CD4-positive, alpha-beta T cell (primary cell): ENCODE results near the gene ALLC. TPM values are rescaled to one million over a fixed set of nuclear protein-coding genes. Genes with fewer than 3 reads are reported as not detected.

Experiments
- ATAC-seq: fragments of 200-7000 bp; cut with Tn5 transposase; one replicate; pipeline ENCODE4 v1.10.0; 2022; ENCODE audit warnings: mild to moderate bottlenecking; ENCODE audit not compliant: poor library complexity
- CTCF ChIA-PET: fragments of 350-600 bp; sonication (Branson Sonifier 250); formaldehyde crosslinking; loops from one replicate; lab custom pipeline; 2021; ENCODE audit warnings: antibody characterized with exemption, inconsistent platforms; lab: Charles Lee
- POLR2A ChIA-PET: fragments of 350-600 bp; sonication (Branson Sonifier 250); formaldehyde crosslinking; loops from one replicate; lab custom pipeline; 2021; ENCODE audit warnings: antibody characterized with exemption, inconsistent platforms; lab: Charles Lee
- DNase-seq, 14 experiments: peaks; one replicate each; pipeline ENCODE4 v3.0.0-alpha.2; 2013 to 2020; ENCODE audit warnings: mixed read lengths in 2 of 14
- H3K27ac ChIP-seq, 2 donors: one replicate each; pipeline versions ENCODE4 v1.5.1 to v1.7.0; 2013; ENCODE audit warnings: low read length in 2 of 2, low read depth in 1 of 2, mild to moderate bottlenecking in 1 of 2
- H3K27me3 ChIP-seq, 2 experiments: 1 replicate in 1 of 2; 2 replicates in 1 of 2; pipeline versions ENCODE4 v1.6.1 to v1.7.0; 2013; ENCODE audit warnings: low read length in 2 of 2, control low read depth in 1 of 2, mild to moderate bottlenecking in 1 of 2, moderate library complexity in 1 of 2; ENCODE audit not compliant: insufficient read depth in 2 of 2, control insufficient read depth in 1 of 2
- H3K36me3 ChIP-seq: one replicate; pipeline ENCODE4 v1.6.1; 2013; ENCODE audit warnings: low read length, control low read depth; ENCODE audit not compliant: insufficient read depth
- H3K4me1 ChIP-seq: one replicate; pipeline ENCODE4 v1.6.1; 2013; ENCODE audit warnings: low read length, control low read depth; ENCODE audit not compliant: insufficient read depth
- H3K4me3 ChIP-seq: one replicate; pipeline ENCODE4 v1.5.1; 2013; ENCODE audit warnings: mild to moderate bottlenecking, low read length, moderate library complexity
- H3K9me3 ChIP-seq, 2 experiments: 1 replicate in 1 of 2; 2 replicates in 1 of 2; pipeline versions ENCODE4 v1.6.1 to v1.7.0; 2013; ENCODE audit warnings: low read length in 2 of 2, mild to moderate bottlenecking in 2 of 2, control low read depth in 1 of 2, moderate library complexity in 1 of 2; ENCODE audit not compliant: control insufficient read depth in 1 of 2, insufficient read depth in 1 of 2
- H3K27ac Mint-ChIP-seq: one replicate; pipeline ENCODE4 v1.8.0; 2020; ENCODE audit warnings: mixed read lengths
- H3K27me3 Mint-ChIP-seq: one replicate; pipeline ENCODE4 v1.8.0; 2021; ENCODE audit warnings: mixed read lengths
- H3K36me3 Mint-ChIP-seq: one replicate; pipeline ENCODE4 v1.8.0; 2021; ENCODE audit warnings: low read depth, mixed read lengths
- H3K4me1 Mint-ChIP-seq: one replicate; pipeline ENCODE4 v1.8.0; 2021; ENCODE audit warnings: low read depth, mixed read lengths
- H3K4me3 Mint-ChIP-seq: one replicate; pipeline ENCODE4 v1.8.0; 2020; ENCODE audit warnings: mild to moderate bottlenecking, mixed read lengths
- H3K9me3 Mint-ChIP-seq: one replicate; pipeline ENCODE4 v1.8.0; 2020; ENCODE audit warnings: mixed read lengths
- CTCF ChIP-seq: fragments of 200-600 bp; IDR thresholded peaks from one replicate; pipeline ENCODE4 v1.8.0; 2022; ENCODE audit warnings: antibody characterized with exemption, mild to moderate bottlenecking
- intact Hi-C, 2 experiments: fragments of 100-400 bp; cut with DNase I in 1 of 2; cut with micrococcal nuclease in 1 of 2; formaldehyde crosslinking; loops; one replicate each; pipeline versions ENCODE4 v1.15.1 to v1.9.0; 2023 to 2025; cut with DNase I, micrococcal nuclease
- total RNA-seq, 174 experiments: library from RNA in 2 of 174; stranded (reverse) in 2 of 174; gene quantifications; one replicate each; pipeline ENCODE4 v1.2.3 and lab custom pipeline; 2021 to 2026

ALLC gene
- total RNA-seq, 2 experiments from 2014 or later, result not detected

- ChIA-PET CTCF (no interaction called here), POLR2A (no interaction called here)
- Mint-ChIP-seq H3K27me3 (no peaks in the 10 kb centered on the region), H3K9me3 (no peaks in the 10 kb centered on the region), H3K36me3 (no peaks in the 10 kb centered on the region), H3K27ac (no peak overlapping the region), H3K4me1 (no peaks in the 10 kb centered on the region), H3K4me3 (no peak overlapping the region)
- intact Hi-C loops, result no loop called here
- DNase-seq (peak in 1 of 14 experiments; percentile 15), ATAC-seq (no peak)
- Histone ChIP-seq H3K4me3 (no peak overlapping the region), H3K27ac (no peak overlapping the region), H3K36me3 (no peaks in the 10 kb centered on the region), H3K4me1 (no peaks in the 10 kb centered on the region), H3K9me3 (no peaks in the 10 kb centered on the region), H3K27me3 (no peaks in the 10 kb centered on the region)
- TF ChIP-seq CTCF, result no peak
Measured at GRCh38 chr2:3637311-3637675, 20.7 kb upstream of the ALLC start.

GRCh38 chr2:3637692-3638455 is 20.1 kb upstream of the ALLC start:
- no peak overlapping the region for H3K4me3 Mint-ChIP-seq
- peak in 1 of 14 experiments; percentile 27 for DNase-seq

GRCh38 chr2:3638456-3638810 is 19.6 kb upstream of the ALLC start:
- H3K4me1 ChIP-seq, result no peaks in the 10 kb centered on the region
- ChIA-PET CTCF (no interaction called here), POLR2A (no interaction called here)
- no peaks in the 10 kb centered on the region for H3K27me3 ChIP-seq
- H3K9me3 Mint-ChIP-seq, result no peaks in the 10 kb centered on the region
- no peak for TF ChIP-seq CTCF
- ATAC-seq (no peak), DNase-seq (no peak)
- H3K4me3 ChIP-seq, result no peak overlapping the region
- no peaks in the 10 kb centered on the region for H3K36me3 Mint-ChIP-seq
- intact Hi-C loops, result no loop called here
- no peaks in the 10 kb centered on the region for H3K27me3 Mint-ChIP-seq
- H3K27ac ChIP-seq, result no peak overlapping the region
- H3K36me3 ChIP-seq, result no peaks in the 10 kb centered on the region
- no peak overlapping the region for H3K27ac Mint-ChIP-seq
- no peaks in the 10 kb centered on the region for H3K4me1 Mint-ChIP-seq
- H3K9me3 ChIP-seq, result no peaks in the 10 kb centered on the region
- H3K4me3 Mint-ChIP-seq, result no peak overlapping the region

More at GRCh38 chr2:3637692-3638455, 20.1 kb upstream of the ALLC start:
- H3K27me3 Mint-ChIP-seq, result no peaks in the 10 kb centered on the region
- H3K4me1 ChIP-seq, result no peaks in the 10 kb centered on the region
- H3K36me3 ChIP-seq, result no peaks in the 10 kb centered on the region
- H3K27me3 ChIP-seq, result no peaks in the 10 kb centered on the region
- intact Hi-C loops, result no loop called here
- no peak overlapping the region for H3K27ac Mint-ChIP-seq
- CTCF ChIA-PET, result no interaction called here
- H3K4me3 ChIP-seq, result no peak overlapping the region
- no peaks in the 10 kb centered on the region for H3K36me3 Mint-ChIP-seq
- H3K27ac ChIP-seq, result no peak overlapping the region
- no peaks in the 10 kb centered on the region for H3K9me3 ChIP-seq
- no peaks in the 10 kb centered on the region for H3K4me1 Mint-ChIP-seq
- ATAC-seq, result no peak
- H3K9me3 Mint-ChIP-seq, result no peaks in the 10 kb centered on the region
- no peak for TF ChIP-seq CTCF
- POLR2A ChIA-PET, result no interaction called here
